Measurements from ENCODE around the gene NOSTRIN.

- no peak for TF ChIP-seq CTCF (IDR thresholded peaks at IDR 0.05)
- no peak for TF ChIP-seq POLR2A (IDR thresholded peaks at IDR 0.05)
These were observed 29.7 kb upstream of the NOSTRIN start for GRCh38 chr2:168772704-168773103.

All from prostate gland (tissue), 2 donors.